Right atrium auricular region (tissue), 2 donors: ENCODE measurements around the gene FAM187B. TPM values are rescaled to one million over a fixed set of nuclear protein-coding genes. Genes with fewer than 3 reads are reported as not detected.

Experiments
- DNase-seq: peaks from one replicate; pipeline ENCODE4 v3.0.0-alpha.2; 2019; ENCODE audit warnings: low spot score
- H3K27ac ChIP-seq, 2 donors: fragments of 200-600 bp; sonication (generic); 1 replicate in 1 of 2; 2 replicates in 1 of 2; pipeline ENCODE4 v1.5.1; 2016 to 2019
- H3K27me3 ChIP-seq, 2 donors: fragments of 200-600 bp; sonication (generic); one replicate each; pipeline versions ENCODE4 v1.5.1 to v1.6.0; 2017 to 2019
- H3K36me3 ChIP-seq: fragments of 200-600 bp; sonication (generic); one replicate; pipeline ENCODE4 v1.5.1; 2016
- H3K4me1 ChIP-seq, 2 donors: fragments of 200-600 bp; sonication (generic); one replicate each; pipeline versions ENCODE4 v1.5.1 to v1.6.0; 2017 to 2019
- H3K4me3 ChIP-seq, 2 donors: fragments of 200-600 bp; sonication (generic); 1 replicate in 1 of 2; 2 replicates in 1 of 2; pipeline ENCODE4 v1.5.1; 2017 to 2019; ENCODE audit warnings: mild to moderate bottlenecking in 1 of 2, moderate library complexity in 1 of 2
- H3K9me3 ChIP-seq, 2 donors: fragments of 200-600 bp; sonication (generic); one replicate each; pipeline ENCODE4 v1.5.1; 2019
- total RNA-seq, 2 donors: library from RNA; depleted of rRNA; stranded (reverse); fragments of >200 nt; gene quantifications; one replicate each; pipeline ENCODE4 v1.1.0, GENCODE V29; 2016
- TF ChIP-seq, protein P1 (sequence below), 2 donors: fragments of 200-600 bp; sonication (generic); IDR thresholded peaks; one replicate each; pipeline ENCODE4 v1.5.1; 2019; ENCODE audit warnings: antibody characterized with exemption in 2 of 2

Gene FAM187B
- total RNA-seq, 2 donors from 2014 or later, result not detected

DNA sequence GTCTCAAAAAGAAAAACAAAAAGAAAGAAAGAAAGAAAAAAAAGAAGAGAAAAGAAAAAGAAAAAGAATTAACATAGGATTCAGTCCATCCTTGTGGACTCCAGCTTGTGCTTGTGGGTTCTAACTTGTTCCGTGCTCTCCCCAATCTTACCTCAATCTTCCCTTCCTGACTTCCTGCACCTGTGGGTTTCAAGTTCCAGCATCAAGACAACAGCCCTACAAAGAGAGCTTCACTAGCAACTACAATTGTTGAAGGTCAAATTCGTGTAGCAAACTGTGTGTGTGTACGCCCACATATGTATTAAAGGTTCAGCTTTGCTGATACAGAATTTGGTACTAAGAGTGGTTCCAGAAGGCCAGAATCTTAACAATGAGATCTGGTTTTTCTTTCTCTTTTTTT lies 48.7 kb downstream of the FAM187B start:
- no peak for DNase-seq
- no peak overlapping the region for H3K4me3 ChIP-seq
- H3K4me1 ChIP-seq, result no peaks in the 10 kb centered on the region
- H3K27me3 ChIP-seq, result no peaks in the 10 kb centered on the region
- no peak overlapping the region for H3K27ac ChIP-seq
- TF ChIP-seq, protein P1, sequence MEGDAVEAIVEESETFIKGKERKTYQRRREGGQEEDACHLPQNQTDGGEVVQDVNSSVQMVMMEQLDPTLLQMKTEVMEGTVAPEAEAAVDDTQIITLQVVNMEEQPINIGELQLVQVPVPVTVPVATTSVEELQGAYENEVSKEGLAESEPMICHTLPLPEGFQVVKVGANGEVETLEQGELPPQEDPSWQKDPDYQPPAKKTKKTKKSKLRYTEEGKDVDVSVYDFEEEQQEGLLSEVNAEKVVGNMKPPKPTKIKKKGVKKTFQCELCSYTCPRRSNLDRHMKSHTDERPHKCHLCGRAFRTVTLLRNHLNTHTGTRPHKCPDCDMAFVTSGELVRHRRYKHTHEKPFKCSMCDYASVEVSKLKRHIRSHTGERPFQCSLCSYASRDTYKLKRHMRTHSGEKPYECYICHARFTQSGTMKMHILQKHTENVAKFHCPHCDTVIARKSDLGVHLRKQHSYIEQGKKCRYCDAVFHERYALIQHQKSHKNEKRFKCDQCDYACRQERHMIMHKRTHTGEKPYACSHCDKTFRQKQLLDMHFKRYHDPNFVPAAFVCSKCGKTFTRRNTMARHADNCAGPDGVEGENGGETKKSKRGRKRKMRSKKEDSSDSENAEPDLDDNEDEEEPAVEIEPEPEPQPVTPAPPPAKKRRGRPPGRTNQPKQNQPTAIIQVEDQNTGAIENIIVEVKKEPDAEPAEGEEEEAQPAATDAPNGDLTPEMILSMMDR (IDR thresholded peaks at IDR 0.05), result no peak
- H3K9me3 ChIP-seq, result peaks cover 5 to 14% of the 10 kb centered on the region in 2 donors
- H3K36me3 ChIP-seq, result no peaks in the 10 kb centered on the region

DNA sequence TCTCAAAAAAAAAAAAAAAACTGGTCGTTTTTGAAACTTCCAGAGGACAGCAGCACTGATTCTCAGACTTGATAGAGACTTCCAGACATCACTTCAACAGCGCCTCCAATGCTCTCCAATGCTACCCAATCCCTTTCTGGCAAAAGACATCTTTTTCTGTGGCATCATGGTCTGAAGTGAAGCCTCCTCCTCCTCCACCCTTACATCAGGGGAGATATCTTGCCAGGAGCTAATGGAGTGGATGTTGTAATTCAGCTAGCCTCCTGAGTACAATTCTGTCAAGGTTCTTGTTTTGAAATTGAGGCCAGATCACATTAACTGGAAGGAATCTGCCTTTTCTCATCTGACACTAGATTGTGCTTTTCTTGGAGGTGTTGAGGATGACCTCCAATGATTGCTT lies 49.8 kb downstream of the FAM187B start:
- Histone ChIP-seq H3K4me1 (no peaks in the 10 kb centered on the region), H3K36me3 (no peaks in the 10 kb centered on the region), H3K4me3 (no peak overlapping the region), H3K27ac (no peak overlapping the region), H3K27me3 (no peaks in the 10 kb centered on the region), H3K9me3 (peaks cover 0 to 6% of the 10 kb centered on the region in 2 donors)
- TF ChIP-seq, protein P1 (IDR thresholded peaks at IDR 0.05), result no peak
- DNase-seq, result no peak

DNA sequence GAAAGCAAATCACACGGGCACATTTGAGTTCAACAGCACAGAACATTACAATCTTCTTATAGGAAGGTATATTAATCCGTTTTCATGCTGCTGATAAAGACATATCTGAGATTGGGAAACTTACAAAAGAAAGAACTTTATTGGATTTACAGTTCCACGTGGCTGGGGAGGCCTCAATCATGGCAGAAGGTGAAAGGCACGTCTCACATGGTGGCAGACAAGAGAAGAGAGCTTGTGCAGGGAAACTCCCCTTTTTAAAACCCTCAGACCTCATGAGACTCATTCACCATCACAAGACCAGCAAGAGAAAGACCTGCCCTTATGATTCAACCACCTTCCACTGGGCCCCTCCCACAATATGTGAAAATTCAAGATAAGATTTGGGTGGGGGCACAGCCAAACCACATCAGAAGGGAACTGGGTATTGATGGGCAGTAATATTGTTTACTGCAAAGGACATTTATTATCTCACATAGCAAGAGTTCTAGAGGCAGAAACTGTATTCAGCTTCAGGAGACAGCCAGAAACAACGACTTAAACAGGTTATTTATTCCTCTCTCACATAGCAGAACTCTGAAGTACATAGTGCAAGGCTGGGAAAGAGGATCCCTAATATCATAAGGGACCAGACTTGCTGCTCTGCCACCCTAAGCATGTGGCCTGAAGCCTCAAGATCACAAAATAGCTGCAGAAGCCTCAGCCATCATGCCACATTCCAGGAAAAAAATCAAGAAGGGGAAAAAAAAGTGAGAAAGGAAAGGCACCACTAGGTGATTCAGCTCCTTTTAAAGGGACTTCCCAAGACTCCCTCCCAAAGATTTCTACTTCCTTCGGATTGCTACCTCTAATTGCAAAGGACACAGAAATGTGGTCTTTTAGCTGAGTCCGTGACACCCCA lies 50.9 kb downstream of the FAM187B start:
- Histone ChIP-seq H3K36me3 (no peaks in the 10 kb centered on the region), H3K9me3 (peaks cover 0 to under 1% of the 10 kb centered on the region in 2 donors), H3K27me3 (no peaks in the 10 kb centered on the region), H3K4me3 (no peak overlapping the region), H3K27ac (no peak overlapping the region), H3K4me1 (no peaks in the 10 kb centered on the region)
- DNase-seq, result no peak
- TF ChIP-seq, protein P1 (IDR thresholded peaks at IDR 0.05), result no peak

DNA sequence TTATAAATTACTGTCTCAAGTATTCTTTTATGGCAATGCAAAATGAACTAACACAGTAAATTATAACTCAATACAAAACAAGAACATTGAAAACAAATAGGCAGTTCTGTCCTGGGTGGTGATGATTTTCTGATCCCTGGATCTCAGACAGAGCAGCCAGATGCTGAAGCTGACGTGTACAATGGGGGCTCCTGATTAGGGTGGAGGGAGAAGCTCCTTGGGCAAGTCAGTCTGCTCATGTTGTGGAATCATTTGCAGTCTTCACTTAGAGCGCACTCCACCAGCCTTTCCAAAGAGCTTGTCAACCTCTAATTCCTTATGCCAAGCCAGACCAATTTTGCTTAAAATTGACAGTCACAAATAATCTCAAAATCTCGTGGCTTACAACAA lies 52.4 kb downstream of the FAM187B start:
- no peak for DNase-seq
- no peaks in the 10 kb centered on the region for H3K4me1 ChIP-seq
- H3K27me3 ChIP-seq, result no peaks in the 10 kb centered on the region
- TF ChIP-seq, protein P1 (IDR thresholded peaks at IDR 0.05), result no peak
- no peak overlapping the region for H3K4me3 ChIP-seq
- H3K9me3 ChIP-seq, result no peaks in the 10 kb centered on the region
- no peaks in the 10 kb centered on the region for H3K36me3 ChIP-seq
- no peak overlapping the region for H3K27ac ChIP-seq

Other genes with a start within 250 kb of the FAM187B start
- 10 to 100 TPM; 29.6 to 37.7 TPM for gene GRAMD1A, start 228.4 kb downstream of the FAM187B start, total RNA-seq
- gene SCN1B, start 198.3 kb downstream of the FAM187B start, total RNA-seq, result 100 to 1,000 TPM in 1 of 2 donors, 10 to 100 TPM in 1; 57.3 to 119 TPM
- 1 to 10 TPM; 2.5 to 7.2 TPM for gene HPN, start 187.0 kb downstream of the FAM187B start, total RNA-seq
- gene FXYD3, start 112.9 kb downstream of the FAM187B start, total RNA-seq, result 1 to 10 TPM in 1 of 2 donors, under 1 TPM in 1; 0.98 to 1.6 TPM
- 10 to 100 TPM; 10.9 to 42.5 TPM for gene LGI4, start 93.7 kb downstream of the FAM187B start, total RNA-seq
- 100 to 1,000 TPM; 166 to 175 TPM for gene FXYD1, start 89.9 kb downstream of the FAM187B start, total RNA-seq
- not detected for gene FXYD7, start 85.5 kb downstream of the FAM187B start, total RNA-seq
- gene FXYD5, start 74.0 kb downstream of the FAM187B start, total RNA-seq, result 10 to 100 TPM; 31.3 to 77.7 TPM
- 10 to 100 TPM in 1 of 2 donors, 1 to 10 TPM in 1; 7.6 to 20.1 TPM for gene LSR, start 20.3 kb upstream of the FAM187B start, total RNA-seq
- gene USF2, start 40.2 kb upstream of the FAM187B start, total RNA-seq, result 100 to 1,000 TPM; 130 to 180 TPM
- gene HAMP, start 53.8 kb upstream of the FAM187B start, total RNA-seq, result 100 to 1,000 TPM in 1 of 2 donors, not detected in 1; 146 TPM
- gene MAG, start 63.4 kb upstream of the FAM187B start, total RNA-seq, result not detected
- 1 to 10 TPM in 1 of 2 donors, not detected in 1; 1.4 TPM for gene CD22, start 100.4 kb upstream of the FAM187B start, total RNA-seq
- gene FFAR1, start 119.2 kb upstream of the FAM187B start, total RNA-seq, result not detected
- not detected for gene FFAR3, start 129.7 kb upstream of the FAM187B start, total RNA-seq
- not detected for gene GPR42, start 142.3 kb upstream of the FAM187B start, total RNA-seq
- under 1 TPM in 1 of 2 donors, not detected in 1; 0.20 TPM for gene FFAR2, start 219.5 kb upstream of the FAM187B start, total RNA-seq